ENCODE results near the gene HOXC11.

HOXC11 gene

DNA sequence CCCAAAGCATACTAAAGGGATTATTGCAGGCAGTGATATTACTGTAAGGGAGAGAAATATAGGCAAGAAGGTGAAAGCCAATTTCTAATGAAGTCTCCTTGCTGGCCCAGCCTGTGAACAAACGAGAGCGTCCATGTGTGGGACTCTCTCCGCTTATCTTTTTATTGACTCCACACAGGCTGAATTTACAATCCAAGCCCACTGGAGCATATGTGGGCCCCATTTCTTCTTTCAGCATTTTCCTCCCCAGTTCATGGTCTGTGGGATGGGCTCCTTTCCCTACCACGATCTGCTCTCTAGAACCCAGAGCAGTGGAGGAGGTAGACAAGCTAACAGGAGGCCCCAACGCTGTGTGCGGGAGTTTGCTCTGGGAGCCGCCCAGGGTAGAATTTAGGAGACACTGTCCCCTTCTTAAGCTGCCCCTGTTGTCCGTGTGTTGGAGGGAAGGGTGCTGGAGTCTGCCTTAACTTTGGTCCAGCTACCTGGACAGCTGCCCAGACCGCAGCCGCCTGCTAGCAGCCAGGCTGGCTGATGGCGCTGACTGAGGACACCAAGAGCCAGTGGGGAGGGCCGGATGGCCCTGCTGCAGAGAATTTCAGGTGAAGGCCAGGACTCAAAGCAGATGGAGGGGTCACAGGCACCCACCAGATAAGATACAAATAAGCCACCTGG lies 3.2 kb upstream of the HOXC11 start:
- TF ChIP-seq, protein P1, sequence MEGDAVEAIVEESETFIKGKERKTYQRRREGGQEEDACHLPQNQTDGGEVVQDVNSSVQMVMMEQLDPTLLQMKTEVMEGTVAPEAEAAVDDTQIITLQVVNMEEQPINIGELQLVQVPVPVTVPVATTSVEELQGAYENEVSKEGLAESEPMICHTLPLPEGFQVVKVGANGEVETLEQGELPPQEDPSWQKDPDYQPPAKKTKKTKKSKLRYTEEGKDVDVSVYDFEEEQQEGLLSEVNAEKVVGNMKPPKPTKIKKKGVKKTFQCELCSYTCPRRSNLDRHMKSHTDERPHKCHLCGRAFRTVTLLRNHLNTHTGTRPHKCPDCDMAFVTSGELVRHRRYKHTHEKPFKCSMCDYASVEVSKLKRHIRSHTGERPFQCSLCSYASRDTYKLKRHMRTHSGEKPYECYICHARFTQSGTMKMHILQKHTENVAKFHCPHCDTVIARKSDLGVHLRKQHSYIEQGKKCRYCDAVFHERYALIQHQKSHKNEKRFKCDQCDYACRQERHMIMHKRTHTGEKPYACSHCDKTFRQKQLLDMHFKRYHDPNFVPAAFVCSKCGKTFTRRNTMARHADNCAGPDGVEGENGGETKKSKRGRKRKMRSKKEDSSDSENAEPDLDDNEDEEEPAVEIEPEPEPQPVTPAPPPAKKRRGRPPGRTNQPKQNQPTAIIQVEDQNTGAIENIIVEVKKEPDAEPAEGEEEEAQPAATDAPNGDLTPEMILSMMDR (IDR thresholded peaks at IDR 0.05; ENCODE audit: low read depth, low read length, missing control alignments), result no peak
- no peak for DNase-seq (ENCODE audit: low read depth)
- H3K4me3 ChIP-seq (ENCODE audit: low read depth, low read length), result no peak overlapping the region
- in situ Hi-C loops (cut with HindIII; ENCODE audit: low sequenced_read_pairs), result no loop called here

DNA sequence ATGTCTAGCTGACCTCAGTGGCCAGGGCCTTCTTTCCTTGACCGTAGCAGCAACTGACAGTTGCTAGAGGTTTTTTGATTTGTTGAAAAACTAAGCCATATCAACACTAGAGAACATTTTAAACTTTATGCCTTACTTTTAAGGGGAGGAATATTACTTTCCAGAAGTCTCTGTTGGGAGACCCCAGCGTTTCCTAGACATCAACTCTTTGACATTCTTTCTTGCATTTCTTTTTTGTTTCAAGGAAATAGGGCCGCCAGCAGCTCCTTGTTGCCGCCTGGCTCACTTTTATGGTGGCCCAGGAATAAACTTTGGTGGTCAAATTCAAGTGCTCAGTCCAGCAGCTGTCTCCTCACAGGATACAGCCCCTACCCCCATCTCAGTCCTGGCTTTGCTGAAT lies 2.5 kb upstream of the HOXC11 start:
- TF ChIP-seq, protein P1 (IDR thresholded peaks at IDR 0.05; ENCODE audit: low read depth, low read length, missing control alignments), result no peak
- H3K4me3 ChIP-seq (ENCODE audit: low read depth, low read length), result no peak overlapping the region
- in situ Hi-C loops (cut with HindIII; ENCODE audit: low sequenced_read_pairs), result no loop called here
- DNase-seq (ENCODE audit: low read depth), result no peak

DNA sequence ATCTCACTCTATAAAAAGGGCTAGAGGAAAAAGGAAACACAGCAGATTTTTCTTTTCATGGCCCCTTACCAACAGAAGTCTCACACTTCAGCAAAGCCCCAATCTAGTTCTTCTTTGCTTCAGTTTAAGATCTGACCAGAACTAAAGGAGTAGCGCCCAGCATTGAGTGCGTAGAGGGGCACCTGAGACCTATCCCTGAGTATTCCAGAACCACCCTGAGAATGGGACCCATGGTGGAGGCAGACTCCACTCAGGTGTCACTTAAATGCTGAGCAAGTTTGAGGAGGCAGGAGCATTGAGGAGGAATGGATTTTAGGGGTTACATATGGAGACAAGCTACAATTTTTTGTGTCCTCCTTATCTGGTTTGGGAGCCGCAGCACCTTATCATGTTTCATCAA lies 1.8 kb upstream of the HOXC11 start:
- no peak overlapping the region for H3K4me3 ChIP-seq (ENCODE audit: low read depth, low read length)
- in situ Hi-C loops (cut with HindIII; ENCODE audit: low sequenced_read_pairs), result no loop called here
- TF ChIP-seq, protein P1 (IDR thresholded peaks at IDR 0.05; ENCODE audit: low read depth, low read length, missing control alignments), result no peak
- no peak for DNase-seq (ENCODE audit: low read depth)

DNA sequence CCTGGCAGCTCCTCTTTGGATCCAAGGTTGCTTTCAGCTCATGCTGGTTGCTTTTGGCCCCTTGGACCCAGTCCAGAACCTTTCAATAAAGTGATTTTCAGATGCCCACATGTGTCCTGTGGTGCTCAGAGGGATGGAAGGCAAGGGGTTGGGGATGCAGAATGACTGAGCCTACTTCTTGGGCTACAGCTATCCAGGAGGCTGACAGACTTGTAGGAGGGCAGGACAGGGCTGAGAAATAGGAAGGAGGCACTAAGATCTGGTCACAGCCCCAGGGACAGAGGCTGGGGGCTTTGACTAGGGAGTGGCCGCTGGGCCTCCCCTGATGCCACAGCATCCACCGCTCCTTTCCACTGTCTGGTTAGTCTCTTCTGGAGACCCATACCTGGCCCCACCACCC lies 1.2 kb upstream of the HOXC11 start:
- no peak for DNase-seq (ENCODE audit: low read depth)
- in situ Hi-C loops (cut with HindIII; ENCODE audit: low sequenced_read_pairs), result no loop called here
- TF ChIP-seq, protein P1 (IDR thresholded peaks at IDR 0.05; ENCODE audit: low read depth, low read length, missing control alignments), result no peak
- H3K4me3 ChIP-seq (ENCODE audit: low read depth, low read length), result no peak overlapping the region

DNA sequence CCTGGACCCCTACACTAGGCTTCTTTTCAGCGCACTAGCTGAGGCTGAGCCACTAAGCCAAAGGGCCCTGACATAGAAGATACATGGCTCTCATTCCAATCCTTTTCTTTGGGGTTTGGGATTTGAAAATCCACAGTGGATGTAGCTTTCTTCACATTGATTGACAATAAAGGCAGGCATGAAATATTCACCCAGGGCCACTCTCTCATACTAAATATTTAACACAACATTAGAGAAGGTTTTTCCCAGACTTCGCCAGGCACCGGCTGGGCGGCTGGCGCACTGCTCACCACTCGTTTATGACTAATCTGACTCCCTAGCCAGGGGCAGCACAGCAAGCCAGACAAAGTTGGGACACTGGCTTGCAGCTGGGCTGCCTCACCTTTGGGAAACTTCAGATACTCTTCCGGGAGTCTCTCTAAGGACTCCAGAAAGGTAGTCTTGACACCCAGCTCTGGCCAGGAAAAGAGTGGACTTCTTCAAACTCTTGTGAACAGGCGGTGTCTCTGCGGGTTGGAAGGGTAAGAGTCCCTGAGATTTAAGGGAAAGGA lies 699 bp upstream of the HOXC11 start:
- no peak overlapping the region for H3K4me3 ChIP-seq (ENCODE audit: low read depth, low read length)
- TF ChIP-seq, protein P1 (IDR thresholded peaks at IDR 0.05; ENCODE audit: low read depth, low read length, missing control alignments), result no peak

DNA sequence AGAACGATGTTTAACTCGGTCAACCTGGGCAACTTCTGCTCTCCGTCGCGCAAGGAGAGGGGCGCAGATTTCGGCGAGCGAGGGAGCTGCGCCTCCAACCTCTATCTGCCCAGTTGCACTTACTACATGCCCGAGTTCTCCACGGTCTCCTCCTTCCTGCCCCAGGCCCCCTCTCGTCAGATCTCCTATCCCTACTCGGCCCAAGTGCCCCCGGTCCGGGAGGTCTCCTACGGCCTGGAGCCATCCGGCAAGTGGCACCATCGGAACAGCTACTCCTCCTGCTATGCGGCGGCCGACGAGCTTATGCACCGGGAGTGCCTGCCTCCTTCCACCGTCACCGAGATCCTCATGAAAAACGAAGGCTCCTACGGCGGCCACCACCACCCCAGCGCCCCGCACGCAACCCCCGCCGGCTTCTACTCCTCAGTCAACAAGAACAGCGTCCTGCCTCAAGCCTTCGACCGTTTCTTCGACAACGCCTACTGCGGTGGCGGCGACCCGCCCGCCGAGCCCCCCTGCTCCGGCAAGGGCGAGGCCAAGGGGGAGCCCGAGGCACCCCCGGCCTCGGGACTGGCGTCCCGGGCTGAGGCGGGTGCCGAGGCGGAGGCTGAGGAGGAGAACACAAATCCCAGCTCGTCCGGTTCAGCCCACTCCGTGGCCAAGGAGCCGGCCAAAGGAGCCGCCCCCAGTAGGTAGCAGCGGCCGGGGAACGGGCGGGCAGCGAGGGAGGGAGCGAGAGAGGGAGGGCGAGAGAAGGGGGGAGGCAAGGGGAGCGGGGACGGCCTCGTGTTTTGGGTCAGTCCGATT lies 513 bp downstream of the HOXC11 start:
- H3K4me3 ChIP-seq (ENCODE audit: low read depth, low read length), result no peak overlapping the region
- TF ChIP-seq, protein P1 (IDR thresholded peaks at IDR 0.05; ENCODE audit: low read depth, low read length, missing control alignments), result no peak
- DNase-seq (ENCODE audit: low read depth), result no peak
- in situ Hi-C loops (cut with HindIII; ENCODE audit: low sequenced_read_pairs), result no loop called here

More for the DNA sequence above, 699 bp upstream of the HOXC11 start:
- DNase-seq (ENCODE audit: low read depth), result no peak
- in situ Hi-C loops (cut with HindIII; ENCODE audit: low sequenced_read_pairs), result no loop called here

Measured in astrocyte of the cerebellum (primary cell).